ENCODE measurements around the gene ATG7.
"Not testable (repeated sequence)": the region's sequence is repeated elsewhere in the genome, so short reads cannot be mapped to it uniquely, and the experiment has no call there.

The ATG7 gene

DNA sequence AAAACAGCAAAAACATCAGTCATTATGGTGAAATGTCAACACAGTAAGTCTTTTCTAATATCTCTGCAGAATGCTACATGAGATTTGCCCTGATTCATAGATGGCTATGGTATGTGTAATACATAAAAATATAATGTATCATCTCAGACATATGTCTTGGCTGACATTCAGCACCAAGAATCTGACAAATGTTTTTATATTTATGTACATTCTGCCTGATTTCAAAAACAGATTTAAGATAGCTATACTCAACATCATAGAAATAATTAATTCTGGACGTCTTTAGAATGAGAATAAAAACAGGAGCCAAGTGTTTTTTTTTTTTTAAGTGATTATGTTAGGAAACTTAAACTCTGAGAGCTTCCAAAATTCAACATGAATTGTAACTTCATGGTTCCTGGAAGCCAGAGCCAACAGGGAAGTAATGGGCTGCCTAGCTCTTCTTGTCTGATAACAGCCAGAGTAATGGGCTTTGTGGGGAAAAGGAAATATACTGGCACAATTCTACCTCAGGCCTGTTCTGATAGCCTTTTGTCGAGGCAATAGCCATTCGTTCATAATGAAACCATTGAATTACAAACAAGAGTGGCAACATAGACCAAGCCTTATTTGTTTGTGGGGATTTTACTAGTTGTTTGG is 187.1 kb downstream of the ATG7 start:
- DNase-seq (ENCODE audit: low read depth in 1 of 2, low spot score in 1 of 2), result no peak

DNA sequence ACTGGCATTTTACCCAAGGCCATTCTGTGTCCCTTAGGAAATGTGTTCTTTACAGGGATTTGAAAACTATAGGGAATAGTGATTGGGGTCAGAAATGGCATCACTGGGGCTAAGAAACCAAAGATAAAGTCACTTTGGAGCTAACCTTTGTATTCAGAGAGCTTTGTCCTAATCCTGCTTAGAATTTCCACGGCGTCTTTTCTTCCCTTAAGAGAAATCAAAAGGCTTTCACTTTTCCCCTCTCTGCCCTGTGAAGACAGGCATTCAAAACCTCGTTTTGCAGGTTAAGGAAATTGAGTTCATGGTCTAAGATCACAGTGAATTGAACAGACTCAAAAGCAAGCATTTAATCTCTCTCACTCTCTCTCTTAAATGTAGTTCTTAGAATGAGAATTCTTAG is 189.0 kb downstream of the ATG7 start:
- no peak for DNase-seq (ENCODE audit: low read depth in 1 of 2, low spot score in 1 of 2)

DNA sequence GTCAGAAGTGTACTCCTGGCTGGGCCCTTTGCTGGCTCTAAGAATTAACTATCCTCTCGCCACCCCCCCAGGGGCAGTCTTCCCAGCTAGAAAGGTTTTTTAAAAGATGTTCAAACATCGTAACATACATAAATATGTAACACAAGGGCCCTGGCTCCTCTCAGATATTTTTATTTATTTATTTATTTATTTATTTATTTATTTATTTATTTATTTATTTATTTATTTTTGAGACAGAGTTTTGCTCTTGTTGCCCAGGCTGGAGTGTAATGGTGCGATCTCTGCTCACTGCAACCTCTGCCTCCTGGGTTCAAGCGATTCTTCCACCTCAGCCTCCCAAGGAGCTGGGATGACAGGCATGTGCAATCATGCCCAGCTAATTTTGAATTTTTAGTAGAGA is 190.5 kb downstream of the ATG7 start:
- DNase-seq (ENCODE audit: low read depth in 1 of 2, low spot score in 1 of 2), result not testable (repeated sequence)

DNA sequence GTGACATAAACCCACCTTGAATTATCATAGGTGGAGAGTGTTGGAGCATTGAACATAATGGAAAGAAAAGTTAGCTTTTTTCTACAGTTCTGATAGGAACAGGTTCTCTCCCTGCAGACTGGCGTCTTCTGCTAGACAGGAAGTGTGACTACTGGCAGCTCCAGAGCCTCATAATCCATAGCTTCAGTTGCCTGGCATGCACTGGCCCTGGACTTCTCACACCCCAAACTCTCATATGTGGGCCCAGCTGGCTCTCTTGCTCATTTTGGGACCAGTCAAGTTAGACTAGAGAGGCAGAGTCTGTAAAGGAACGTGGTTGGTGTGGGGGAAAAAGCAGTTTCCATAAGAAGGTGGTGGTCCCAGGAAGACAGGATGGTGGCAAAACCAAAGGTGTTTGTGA is 191.4 kb downstream of the ATG7 start:
- no peak for DNase-seq (ENCODE audit: low read depth in 1 of 2, low spot score in 1 of 2)

DNA sequence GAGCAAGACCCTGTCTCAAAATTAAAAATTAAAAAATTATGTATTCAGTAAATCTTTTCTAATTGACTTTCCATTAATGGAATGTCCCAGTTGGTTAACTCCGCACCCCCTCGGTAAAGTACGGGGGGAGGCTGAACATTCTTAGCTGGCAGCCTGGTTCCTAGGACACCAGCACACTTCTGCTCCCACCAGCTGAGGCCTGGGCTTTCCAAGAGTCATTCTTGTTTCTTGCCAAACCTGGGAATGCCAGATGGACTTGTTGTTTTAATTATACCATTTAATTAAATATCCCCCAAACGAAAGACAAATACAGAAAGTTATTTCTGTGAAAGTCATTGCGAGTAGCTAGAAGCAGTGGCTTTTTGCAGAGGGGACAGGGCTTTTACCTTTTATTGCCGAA is 192.2 kb downstream of the ATG7 start:
- no peak for DNase-seq (ENCODE audit: low read depth in 1 of 2, low spot score in 1 of 2)

DNA sequence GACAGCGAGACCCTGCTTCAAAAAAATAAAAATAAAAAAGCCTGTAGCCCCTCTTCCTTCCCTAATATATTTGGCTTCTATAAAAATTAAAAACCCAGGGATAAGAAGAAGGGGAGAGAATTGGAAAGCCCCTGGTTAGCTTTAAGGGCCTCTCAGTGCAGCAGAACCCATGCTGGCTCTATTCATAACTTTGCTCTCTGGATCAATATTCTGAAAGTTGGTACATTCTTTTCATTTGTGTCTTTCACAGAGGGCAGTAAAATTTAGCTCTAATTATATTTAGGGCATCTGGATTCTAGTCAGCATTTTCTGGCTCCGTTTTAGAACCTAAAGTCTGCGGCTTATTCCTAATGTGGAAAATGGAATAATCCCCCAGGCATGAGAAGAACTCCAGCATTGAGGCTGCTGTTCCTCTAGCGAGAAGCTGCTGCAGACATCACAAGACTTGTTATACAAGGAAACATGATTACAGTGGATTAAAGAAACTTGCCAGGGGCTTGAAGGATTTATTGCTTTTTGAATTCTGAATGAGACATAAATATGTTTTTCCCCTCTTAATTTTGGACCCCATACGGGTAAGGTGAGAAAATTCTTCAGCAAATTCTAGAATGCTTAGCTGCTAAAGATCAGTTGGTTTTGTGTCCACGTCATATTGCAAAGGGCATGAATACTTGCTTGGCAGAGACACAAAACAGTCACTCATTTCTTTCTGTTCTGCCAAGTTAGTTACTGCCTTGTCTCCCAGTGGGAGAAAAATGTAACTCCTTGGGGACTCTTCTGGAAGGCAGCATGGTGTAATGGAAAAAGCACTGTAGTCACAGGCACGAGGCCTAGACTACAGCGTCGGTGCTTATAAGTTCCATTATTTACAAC is 193.8 kb downstream of the ATG7 start:
- no peak for DNase-seq (ENCODE audit: low read depth in 1 of 2, low spot score in 1 of 2)

DNA sequence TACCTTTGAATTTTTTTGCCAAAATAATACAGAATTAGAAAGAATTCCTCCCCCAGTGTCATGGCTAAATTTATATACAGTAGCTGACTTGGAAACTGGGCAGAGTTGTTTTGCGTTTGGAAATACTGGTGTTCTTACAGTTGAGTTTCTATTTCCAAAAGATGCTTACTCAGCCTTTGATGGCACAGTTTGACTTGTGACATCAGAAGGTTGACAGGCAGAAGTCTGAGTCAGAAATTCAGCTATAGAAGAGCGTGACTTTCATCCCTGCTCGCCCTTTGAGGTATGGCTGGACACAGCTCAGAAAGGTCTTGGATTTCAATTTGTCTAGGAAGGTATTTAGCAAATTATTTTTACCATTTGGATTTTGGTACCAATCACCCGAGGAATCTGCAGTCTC is 195.7 kb downstream of the ATG7 start:
- DNase-seq (ENCODE audit: low read depth in 1 of 2, low spot score in 1 of 2), result no peak

DNA sequence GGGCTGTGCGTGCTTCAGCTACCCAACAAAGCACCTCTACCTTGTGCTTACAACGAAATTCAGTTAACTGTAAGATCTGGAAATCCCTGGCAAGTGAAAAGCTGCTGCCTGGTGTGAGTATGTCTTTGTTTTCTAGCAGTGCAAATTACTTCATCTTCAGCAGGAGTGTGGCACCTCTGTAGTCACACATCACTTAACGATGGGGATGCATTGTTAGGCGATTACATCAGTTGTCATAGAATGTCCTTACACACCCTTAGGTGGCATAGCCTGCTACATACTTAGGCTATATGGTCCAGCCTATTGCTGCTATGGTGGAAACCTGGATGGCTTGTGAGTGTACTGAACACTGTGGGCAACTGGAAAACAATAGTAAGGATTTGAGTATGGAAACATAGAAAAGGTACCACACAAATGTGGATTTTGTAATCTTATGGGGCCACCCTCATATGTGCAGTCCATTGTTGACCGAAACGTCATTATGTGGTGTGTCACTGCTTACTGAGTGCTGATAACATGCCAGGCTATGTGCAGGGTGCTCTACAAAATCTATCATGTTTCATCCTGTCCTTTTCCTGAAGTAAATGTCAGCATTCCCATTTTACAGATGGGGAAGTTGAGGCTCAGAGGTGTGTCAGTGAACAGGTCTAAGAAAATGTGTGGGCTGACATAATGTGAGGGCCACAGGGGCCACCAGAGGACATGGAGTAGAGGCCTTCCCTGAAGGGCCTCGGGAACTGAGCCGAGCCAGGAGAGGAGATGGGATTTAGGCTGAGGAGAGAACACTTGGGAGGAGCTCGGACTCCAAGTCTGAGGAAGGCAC is 198.0 kb downstream of the ATG7 start:
- no peak for DNase-seq (ENCODE audit: low read depth in 1 of 2, low spot score in 1 of 2)

DNA sequence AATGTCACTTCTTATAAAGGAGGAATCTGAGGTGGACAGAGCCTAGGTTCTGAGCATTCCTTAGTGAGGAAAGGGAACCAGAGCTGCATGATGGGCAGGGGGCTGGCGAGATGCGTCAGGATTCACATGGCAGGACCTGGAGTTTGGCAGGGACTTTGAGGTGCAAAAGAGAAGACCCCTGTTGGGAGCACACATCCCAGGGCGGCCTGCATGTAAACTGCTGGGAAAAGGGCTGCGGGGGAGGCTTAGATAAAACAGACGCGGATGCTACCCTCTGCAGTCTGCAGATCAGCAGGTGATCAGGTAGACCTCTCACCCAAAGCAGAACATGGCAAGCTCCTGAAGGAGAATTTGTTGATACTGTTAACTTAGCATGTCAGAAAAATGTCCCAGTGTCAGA is 203.1 kb downstream of the ATG7 start:
- DNase-seq (ENCODE audit: low read depth in 1 of 2, low spot score in 1 of 2), result no peak

DNA sequence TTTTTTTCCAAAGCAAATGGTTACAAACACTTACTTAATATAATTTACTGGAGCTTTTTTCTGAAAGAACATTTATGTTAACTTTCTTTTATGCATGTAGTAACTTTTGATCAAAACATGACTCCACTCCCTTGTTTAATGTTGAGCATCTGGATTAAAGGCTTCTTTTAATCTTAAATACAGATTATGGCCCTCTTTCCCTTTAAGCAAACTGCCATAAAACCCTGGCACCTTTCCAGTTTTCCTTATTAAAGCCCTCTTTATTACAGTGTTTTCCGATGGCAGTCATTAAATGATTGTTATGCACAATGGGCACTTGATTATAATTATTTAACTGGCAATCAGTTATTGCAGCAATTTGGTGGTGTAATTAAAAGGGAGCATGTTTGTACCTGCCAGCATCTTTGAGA is 204.5 kb downstream of the ATG7 start:
- no peak for DNase-seq (ENCODE audit: low read depth in 1 of 2, low spot score in 1 of 2)

DNA sequence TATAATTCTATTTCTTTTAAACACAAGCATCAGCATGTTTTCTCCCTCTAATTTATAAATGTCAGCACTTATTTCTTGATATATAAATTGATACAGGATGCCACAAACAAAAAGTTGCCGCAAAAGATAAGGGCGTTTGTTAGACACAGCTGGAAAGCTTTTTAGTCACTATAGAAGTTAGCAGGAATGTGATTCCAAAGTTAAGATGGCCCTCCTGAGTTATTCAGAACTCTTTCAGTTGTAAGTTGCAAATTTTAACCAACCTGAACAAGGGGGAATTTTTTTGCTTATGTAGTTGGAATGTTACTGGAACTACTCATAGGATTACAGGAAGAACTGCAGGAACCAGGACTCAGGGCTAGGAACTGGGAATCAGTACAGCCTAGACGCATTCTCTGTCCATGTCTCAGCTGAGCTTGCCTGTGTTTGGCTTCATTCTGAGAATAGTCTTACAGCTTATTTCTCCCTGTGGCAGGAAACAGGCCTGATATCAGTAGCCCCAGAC is 205.3 kb downstream of the ATG7 start:
- DNase-seq (ENCODE audit: low read depth in 1 of 2, low spot score in 1 of 2), result no peak

DNA sequence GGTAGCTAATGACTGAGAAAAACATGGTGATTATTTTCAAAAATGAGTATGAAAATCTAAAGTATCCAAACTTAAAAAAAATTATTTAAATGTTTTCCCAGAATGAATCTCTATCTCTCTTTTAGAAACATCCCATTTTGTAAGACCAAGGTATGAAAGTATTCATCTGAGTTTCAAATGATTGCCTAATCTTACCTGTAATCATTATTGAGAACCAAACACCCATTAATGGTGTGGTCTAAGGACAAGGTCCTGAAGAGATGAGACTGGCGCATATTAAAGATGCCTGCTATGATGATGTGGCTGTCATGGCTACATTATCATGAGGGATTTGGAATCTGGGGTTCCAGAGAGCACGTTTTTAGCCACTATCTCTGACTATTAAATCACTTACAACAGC is 206.0 kb downstream of the ATG7 start:
- no peak for DNase-seq (ENCODE audit: low read depth in 1 of 2, low spot score in 1 of 2)

DNA sequence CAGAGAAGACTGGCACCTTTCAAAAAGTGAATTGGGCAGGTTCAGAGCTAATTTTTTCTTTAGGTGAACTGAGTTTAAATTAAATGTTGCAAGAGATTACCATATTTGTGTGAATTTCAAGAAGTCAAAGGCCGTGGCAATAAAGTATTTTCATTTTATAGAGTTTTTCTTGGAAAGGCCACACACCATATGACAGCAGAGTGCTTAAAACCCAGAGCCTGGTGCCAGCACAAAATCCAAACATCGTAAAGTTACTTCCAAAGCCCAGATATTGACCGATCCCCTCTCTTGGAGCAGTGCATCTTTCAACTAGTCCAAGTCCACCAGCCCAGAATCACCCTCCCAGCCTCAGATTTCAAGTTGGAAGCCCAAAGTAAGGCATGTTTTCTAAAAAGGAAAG is 207.0 kb downstream of the ATG7 start:
- DNase-seq (ENCODE audit: low read depth in 1 of 2, low spot score in 1 of 2), result no peak

DNA sequence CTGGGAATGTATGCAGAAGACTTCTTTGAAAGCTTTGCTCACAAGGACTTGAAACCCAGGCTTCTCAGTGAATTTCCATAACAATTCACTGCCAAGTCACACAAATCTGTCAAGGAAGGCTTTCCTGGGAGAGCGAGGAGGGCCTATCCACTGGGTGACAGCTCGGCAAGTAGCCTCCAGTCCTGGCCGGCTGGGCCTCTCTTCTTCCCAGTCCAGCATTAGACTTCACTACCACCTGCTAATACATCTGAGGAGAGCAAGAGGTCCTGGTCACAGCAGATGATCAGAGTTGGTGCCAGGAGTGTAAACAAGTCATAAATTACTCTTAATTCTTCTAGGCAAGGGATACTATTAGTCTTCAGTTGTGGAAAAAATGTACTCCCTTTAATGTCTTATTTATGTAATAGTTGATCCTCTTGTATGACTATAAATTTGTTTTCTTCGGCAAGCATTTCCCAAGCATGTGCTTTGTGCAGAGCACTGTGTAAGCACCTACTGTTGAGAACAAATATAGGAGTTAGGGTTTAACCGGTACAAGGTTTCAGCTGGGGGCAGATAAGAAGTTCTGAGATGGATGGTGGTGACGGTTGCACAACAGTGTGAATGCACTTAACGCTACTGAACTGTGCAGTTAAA is 208.6 kb downstream of the ATG7 start:
- no peak for DNase-seq (ENCODE audit: low read depth in 1 of 2, low spot score in 1 of 2)

DNA sequence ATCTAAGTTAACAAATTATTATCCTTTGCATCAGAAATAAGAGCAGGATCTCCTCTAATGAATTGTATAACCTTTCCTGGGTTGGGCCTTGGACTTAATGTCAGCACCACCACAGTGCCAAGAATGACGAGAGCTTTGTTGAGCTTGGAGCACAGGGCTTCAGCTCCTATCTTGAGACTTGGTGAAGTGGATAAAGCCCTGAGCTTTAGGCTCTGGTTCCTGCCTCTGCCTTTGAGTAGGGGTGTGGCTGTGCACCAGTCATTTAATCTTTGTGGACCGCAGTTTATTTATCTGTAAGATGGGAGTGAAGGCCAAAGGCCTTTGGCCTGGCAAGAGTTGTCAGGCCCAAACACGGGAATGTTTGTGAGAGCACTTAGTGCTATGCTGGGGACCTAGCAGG is 209.4 kb downstream of the ATG7 start:
- DNase-seq (ENCODE audit: low read depth in 1 of 2, low spot score in 1 of 2), result no peak

DNA sequence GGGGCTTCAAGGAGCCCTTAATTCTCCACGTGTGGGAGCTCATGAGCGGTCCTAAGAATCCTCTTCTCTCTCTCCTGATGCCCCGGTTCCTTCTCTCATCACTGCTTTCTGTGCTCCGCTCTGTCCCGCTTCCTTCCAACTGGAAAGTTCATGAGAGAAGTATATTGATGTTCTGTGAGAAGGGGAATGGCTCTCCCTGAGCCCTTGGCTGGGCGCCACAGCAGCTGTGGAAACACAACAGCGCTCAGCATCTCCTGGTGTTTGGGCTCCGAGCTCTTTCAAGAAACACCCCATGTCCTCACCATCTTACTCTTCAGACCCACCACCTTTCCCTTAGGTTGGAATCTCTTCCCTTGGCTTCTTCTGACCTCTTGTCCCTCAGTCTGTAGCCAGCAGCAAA is 209.8 kb downstream of the ATG7 start:
- no peak for DNase-seq (ENCODE audit: low read depth in 1 of 2, low spot score in 1 of 2)

DNA sequence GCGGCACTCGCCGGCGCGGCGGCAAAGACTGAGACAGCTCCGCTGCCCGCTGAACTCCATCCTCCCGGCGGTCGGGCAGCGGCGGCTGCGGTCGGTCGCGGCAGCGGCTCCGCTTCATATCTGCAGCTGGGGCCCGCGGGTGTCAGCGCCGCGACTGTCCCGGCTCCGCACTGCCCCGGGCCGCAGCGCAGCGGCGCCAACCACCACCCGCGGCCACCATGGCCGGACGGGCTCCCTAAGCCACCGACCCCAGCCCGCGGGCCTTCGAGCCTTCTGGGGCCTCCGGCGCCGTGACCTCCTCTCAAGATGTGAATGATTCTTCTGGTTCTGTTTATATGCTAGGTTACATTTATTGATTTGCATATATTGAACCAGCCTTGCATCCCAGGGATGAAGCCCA is 216.2 kb downstream of the ATG7 start:
- DNase-seq (ENCODE audit: low read depth in 1 of 2, low spot score in 1 of 2), result not testable (repeated sequence)

DNA sequence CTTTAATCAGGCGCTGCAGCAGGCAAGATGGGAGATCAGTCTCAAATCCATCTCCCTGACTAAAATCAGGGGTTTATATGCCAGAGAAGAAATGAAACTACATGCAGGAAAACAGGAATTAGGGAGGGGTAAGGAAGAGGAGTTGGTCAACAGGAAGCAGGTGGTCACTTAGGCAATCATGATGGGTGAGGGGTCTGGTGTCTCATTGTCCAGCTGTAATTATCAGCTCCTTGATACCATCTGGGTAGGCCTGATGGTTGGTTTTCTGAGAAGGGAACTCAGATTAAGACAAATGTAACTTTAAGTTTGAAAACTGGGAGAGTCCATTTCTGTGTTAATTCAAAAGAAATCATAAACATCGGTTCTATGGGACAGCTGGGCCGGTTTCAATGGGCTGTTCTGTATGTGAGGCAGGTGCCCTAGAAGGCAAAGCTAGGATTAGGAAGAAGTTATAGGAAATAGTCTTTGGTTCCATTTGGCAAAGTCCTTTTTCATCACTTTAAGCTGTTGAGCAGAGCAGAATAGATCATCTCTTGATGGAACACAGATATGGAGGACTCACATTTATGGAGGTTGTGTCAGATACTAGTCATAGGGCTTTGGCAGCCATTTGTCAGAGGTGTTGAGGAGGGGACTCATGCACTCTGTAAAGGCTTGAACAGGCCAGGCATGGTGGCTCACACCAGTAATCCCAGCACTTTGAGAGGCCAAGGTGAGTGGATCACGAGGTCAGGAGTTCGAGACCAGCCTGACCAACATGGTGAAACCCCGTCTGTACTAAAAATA is 222.1 kb downstream of the ATG7 start:
- DNase-seq (ENCODE audit: low read depth in 1 of 2, low spot score in 1 of 2), result no peak

DNA sequence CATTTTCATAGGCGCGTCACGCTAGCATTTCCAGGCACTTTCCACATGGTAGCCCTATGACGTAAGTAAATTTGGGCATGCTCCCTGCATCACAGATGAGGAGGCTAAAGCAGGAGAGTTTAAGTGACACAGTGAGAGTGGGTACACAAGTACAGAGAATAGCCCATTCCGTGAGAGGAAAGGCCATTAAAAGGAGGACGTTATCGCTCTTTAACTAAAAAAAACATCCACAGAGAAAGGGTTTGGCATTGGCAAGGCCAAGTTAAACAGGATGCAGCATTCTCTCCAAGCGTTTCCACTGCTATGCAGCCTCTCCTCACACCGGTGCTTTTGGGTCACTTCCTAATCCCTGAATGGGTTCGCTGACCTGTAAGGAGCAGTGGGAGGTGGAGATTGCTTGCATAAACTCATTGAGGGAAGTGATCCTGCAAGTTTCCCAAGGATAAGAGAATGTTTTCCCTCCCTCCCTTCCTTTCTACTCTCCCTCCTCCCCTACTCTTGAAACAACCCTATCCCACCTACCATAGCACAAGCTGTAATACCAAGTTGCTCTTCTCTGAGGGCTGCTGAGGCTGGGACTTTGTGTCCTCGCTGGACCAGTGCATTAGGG is 223.9 kb downstream of the ATG7 start:
- DNase-seq (ENCODE audit: low read depth in 1 of 2, low spot score in 1 of 2), result no peak

DNA sequence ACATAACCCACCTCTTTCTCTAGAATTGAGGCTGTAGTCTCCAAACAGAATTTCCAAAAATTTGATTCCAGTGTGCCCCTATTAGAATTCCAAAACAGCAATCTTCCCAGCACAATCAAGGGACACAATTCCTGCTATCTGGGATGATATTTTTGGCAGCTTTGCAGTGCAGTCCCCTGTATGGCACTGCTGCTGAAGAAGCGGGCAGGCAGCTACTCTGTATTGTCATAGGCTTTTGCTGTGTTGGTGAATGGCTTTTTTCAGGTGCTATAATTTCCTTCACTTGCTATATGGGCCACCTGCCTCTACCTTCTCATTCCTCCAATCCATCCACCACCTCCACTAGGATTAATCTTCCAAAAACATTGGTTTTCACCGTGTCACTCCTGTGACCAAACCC is 226.0 kb downstream of the ATG7 start:
- no peak for DNase-seq (ENCODE audit: low read depth in 1 of 2, low spot score in 1 of 2)
